Hepatocyte (in vitro differentiated cells): ENCODE results near the gene AMDHD2.

Source experiments
- CTCF ChIP-seq: fragments of 200-600 bp; sonication (generic); IDR thresholded peaks from 2 replicates; pipeline ENCODE4 v1.5.1; 2016; ENCODE audit warnings: antibody characterized with exemption, mild to moderate bottlenecking; ENCODE audit not compliant: poor library complexity
- EZH2phosphoT487 ChIP-seq: fragments of 200-600 bp; sonication (generic); IDR thresholded peaks from one replicate; pipeline ENCODE4 v1.6.1; 2018; ENCODE audit warnings: antibody characterized with exemption, mild to moderate bottlenecking, low read depth, moderate library complexity; ENCODE audit not compliant: unreplicated experiment, severe bottlenecking

- TF ChIP-seq CTCF (no peak), EZH2phosphoT487 (no peak)
Measured at GRCh38 chr16:2471653-2472487, 48.3 kb upstream of the AMDHD2 start.
